ENCODE results near the gene CAPN9. TPM values are rescaled to one million over a fixed set of nuclear protein-coding genes. Genes with fewer than 3 reads are reported as not detected.

Gene CAPN9
- total RNA-seq, 2 experiments from 2014 or later: not detected

DNA sequence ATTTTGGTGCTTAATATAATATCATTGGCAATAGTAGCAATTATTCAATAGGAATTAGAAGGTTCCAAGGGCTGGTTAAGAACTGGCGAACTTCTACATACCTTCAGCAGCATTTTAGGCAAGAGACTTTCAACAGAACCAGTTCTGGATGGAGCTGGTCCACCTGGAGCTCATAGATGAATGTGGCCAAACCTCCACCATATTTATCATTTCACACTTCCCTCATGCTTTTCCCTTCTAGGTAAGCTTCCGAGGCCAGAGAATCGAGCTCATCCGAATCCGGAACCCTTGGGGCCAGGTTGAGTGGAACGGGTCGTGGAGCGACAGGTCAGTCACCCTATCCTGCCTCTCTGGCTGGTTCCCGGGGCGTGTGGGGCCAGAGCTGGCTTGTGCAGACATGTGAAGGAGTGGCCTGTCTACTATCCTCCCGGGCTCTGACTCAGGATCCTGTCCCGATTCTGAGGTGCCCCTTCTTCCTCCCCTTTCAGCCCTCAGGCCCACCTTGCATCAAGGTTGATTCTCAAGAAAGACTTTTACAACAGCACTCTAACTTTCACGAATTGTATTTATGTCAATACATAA lies 24.7 kb downstream of the CAPN9 start:
- no peak for DNase-seq
- H3K4me3 Mint-ChIP-seq: no peak overlapping the region
- TF ChIP-seq, protein P1, sequence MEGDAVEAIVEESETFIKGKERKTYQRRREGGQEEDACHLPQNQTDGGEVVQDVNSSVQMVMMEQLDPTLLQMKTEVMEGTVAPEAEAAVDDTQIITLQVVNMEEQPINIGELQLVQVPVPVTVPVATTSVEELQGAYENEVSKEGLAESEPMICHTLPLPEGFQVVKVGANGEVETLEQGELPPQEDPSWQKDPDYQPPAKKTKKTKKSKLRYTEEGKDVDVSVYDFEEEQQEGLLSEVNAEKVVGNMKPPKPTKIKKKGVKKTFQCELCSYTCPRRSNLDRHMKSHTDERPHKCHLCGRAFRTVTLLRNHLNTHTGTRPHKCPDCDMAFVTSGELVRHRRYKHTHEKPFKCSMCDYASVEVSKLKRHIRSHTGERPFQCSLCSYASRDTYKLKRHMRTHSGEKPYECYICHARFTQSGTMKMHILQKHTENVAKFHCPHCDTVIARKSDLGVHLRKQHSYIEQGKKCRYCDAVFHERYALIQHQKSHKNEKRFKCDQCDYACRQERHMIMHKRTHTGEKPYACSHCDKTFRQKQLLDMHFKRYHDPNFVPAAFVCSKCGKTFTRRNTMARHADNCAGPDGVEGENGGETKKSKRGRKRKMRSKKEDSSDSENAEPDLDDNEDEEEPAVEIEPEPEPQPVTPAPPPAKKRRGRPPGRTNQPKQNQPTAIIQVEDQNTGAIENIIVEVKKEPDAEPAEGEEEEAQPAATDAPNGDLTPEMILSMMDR (IDR thresholded peaks at IDR 0.05): no peak
- CTCF ChIA-PET: no interaction called here
- H3K27ac Mint-ChIP-seq: no peak overlapping the region
- POLR2A ChIA-PET: no interaction called here
- intact Hi-C loops (cut with micrococcal nuclease): no loop called here
- no peak for ATAC-seq
- no peaks in the 10 kb centered on the region for H3K4me1 Mint-ChIP-seq (ENCODE audit: low read depth)
- no peaks in the 10 kb centered on the region for H3K36me3 Mint-ChIP-seq (ENCODE audit: low read depth)
- H3K9me3 Mint-ChIP-seq: no peaks in the 10 kb centered on the region
- H3K27me3 Mint-ChIP-seq: no peaks in the 10 kb centered on the region

DNA sequence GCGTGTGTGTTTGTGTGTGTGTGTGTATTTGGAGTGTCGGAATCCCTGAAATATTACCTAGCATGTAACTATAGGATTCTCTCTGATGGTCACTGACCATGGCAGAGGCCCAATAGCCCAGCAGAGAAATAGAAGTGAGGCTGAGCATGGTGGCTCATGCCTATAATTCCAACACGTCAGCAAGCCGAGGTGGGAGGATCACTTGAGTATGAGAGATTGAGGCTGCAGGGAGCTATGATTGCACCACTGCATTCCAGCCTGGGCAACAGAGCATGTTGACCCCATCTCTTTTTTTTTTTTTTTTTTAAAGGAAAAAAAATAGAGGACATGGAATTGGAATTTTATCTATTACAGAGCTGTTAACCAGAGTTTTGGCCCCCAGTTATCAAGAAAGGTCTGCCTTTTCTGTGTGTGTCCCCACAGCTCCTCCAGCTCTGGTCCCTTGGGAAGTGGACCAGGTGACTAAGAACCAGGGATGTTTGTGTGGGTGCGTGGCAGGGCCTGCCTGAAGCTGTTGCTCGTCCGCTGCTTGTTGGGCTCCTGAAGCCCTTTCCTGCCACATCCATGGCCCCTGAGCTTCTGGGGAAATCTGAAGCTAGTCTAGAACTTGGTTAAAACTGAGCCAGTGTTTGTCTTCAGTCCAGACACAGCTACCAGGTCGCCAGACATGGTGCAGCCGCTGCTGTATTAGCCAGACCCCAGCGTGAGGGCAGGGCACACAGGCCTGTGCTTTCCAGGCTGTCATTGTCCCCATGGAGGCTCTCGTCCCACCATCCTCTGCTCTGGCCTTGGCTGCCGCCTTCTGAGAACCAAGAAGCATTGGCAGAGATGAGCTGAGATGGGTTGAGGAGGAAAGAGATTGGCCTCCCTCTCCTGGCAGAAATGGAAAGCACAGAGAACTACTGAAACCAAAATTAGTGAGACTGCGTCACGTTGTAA lies 25.5 kb downstream of the CAPN9 start:
- Mint-ChIP-seq H3K4me1 (ENCODE audit: low read depth) (no peaks in the 10 kb centered on the region), H3K27ac (no peak overlapping the region), H3K36me3 (ENCODE audit: low read depth) (no peaks in the 10 kb centered on the region), H3K4me3 (no peak overlapping the region), H3K27me3 (no peaks in the 10 kb centered on the region), H3K9me3 (no peaks in the 10 kb centered on the region)
- ChIA-PET POLR2A (no interaction called here), CTCF (no interaction called here)
- ATAC-seq (no peak), DNase-seq (no peak)
- intact Hi-C loops (cut with micrococcal nuclease): no loop called here
- TF ChIP-seq, protein P1 (IDR thresholded peaks at IDR 0.05): no peak

DNA sequence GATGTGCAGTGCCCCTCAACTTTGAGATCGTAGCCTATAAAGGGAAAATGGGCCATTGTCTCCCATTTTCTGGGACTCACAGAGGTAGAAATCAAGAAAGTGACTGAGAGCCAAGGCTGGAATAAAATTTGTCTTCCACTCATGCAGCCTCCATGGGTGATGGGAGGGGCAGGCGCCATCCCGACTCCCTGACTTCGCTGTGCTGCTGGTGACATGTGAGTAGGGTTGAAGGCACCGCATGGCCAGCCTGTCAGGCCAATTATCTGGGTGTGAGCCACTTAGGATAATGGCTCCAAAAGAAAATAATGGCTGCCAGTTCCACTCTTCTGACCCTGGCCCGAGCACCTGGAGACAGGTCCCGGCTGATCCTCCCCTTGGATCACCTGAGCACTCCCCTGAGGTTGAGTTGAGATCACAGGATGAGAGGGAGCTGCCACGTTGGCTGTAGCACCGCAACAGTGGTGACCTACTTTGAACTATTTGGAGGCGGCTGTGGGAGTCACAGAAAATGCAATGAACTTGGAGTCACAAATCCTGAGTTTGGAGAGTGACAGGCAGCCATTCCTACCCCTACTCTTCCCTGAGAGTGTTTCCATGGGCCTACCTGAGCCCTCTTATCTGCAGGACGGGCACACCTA lies 26.3 kb downstream of the CAPN9 start:
- TF ChIP-seq, protein P1 (IDR thresholded peaks at IDR 0.05): no peak
- Mint-ChIP-seq H3K27ac (no peak overlapping the region), H3K4me3 (no peak overlapping the region), H3K36me3 (ENCODE audit: low read depth) (no peaks in the 10 kb centered on the region), H3K9me3 (no peaks in the 10 kb centered on the region), H3K27me3 (no peaks in the 10 kb centered on the region), H3K4me1 (ENCODE audit: low read depth) (no peaks in the 10 kb centered on the region)
- ATAC-seq: no peak
- ChIA-PET CTCF (no interaction called here), POLR2A (no interaction called here)
- intact Hi-C loops (cut with micrococcal nuclease): no loop called here
- no peak for DNase-seq

DNA sequence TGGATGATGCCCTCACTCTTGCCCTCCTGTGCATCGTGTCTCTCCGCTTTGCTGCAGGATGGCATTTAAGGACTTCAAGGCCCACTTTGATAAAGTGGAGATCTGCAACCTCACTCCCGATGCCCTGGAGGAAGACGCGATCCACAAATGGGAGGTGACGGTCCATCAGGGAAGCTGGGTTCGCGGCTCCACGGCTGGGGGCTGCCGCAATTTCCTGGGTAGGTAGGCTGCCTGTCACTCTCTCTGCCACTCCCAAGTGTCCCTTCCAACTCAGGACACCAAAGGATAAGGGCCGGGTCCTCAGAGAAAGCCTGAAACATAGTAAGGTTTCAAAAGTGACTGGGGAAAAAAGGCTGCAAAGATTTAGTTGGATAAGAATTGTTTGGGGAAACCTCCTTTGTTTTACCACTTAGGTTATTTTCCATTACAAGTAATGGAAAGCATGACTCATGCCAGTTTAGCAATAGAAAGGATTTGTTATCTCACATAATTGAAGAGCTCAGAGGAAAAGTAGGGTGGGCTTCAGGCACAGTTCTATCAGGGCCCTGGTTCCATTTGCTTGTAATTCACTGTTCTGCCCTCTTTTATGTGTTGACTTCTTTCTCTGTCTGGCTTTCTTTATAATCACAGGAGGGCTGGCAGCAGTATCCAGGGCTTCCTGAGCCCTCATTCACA lies 31.9 kb downstream of the CAPN9 start:
- Mint-ChIP-seq H3K27ac (no peak overlapping the region), H3K27me3 (peaks cover 6% of the 10 kb centered on the region), H3K9me3 (no peaks in the 10 kb centered on the region), H3K4me3 (no peak overlapping the region), H3K36me3 (ENCODE audit: low read depth) (no peaks in the 10 kb centered on the region), H3K4me1 (ENCODE audit: low read depth) (no peaks in the 10 kb centered on the region)
- ChIA-PET POLR2A (no interaction called here), CTCF (no interaction called here)
- TF ChIP-seq, protein P1 (IDR thresholded peaks at IDR 0.05): no peak
- ATAC-seq (no peak), DNase-seq (no peak)
- intact Hi-C loops (cut with micrococcal nuclease): no loop called here

All from activated CD8-positive, alpha-beta T cell treated with anti-CD3 and anti-CD28 coated beads for 36 hours (primary cell).